HG02885 (cell line): ENCODE results near the gene UGT1A9.
"Not testable (repeated sequence)": the region's sequence is repeated elsewhere in the genome, so short reads cannot be mapped to it uniquely, and the experiment has no call there.

ENCODE experiments used
- ATAC-seq: cut with Tn5 transposase; IDR thresholded peaks from one replicate; pipeline ENCODE4 v1.9.1; 2021; ENCODE audit warnings: mild to moderate bottlenecking; ENCODE audit not compliant: unreplicated experiment, poor library complexity

Gene UGT1A9

DNA sequence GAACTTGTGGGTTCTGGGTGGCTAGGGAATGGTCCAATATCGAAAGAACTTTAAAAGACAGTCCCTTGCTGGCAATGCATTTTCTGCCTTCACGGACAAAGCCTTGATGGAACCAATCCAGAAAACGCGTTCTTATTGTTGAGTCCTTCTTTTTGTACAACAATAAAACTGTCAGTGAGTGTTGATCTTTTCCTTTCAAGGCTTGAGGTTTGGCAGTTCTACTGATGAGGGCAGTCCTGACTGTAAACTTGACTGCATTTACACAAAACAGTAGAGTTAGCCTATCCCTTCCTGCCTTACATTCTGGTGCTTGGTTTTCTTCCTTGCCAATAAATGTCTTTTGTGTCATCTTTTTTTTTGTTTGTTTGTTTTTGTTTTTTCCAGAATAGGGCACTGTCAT, 7.5 kb downstream of the UGT1A9 start:
- ATAC-seq = no peak

DNA sequence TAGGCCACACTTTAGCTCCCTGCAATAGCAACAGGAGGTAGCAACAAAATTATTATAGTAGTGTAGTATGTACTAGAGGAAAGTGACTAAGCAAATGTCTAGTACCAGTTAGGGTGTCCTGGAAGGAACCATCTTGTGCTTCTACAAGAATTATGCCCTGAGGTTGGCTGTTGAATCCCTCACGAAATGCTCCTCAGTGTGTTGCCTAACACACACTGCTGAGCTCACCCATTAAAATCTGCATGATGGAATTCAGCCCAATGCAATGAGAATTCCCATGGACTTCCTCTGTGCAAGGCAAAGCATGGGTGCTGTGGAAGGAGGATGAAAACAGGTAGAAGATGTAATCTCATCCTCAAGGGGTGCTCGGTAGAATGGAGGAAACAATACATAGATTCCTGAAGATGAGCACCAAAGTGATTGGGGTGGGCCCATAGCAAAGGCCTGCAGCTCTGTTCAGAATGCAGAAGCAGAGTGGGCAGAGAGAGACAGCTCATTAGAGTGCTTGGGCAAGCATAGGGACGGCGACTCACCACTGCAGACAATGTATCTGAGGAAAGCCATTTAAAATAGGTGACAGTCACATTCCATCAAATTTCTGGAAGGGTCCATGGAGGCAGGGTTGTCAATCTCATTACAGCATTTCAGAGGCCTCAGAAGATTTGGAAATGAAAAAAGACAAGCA, 8.8 kb downstream of the UGT1A9 start:
- ATAC-seq = no peak

DNA sequence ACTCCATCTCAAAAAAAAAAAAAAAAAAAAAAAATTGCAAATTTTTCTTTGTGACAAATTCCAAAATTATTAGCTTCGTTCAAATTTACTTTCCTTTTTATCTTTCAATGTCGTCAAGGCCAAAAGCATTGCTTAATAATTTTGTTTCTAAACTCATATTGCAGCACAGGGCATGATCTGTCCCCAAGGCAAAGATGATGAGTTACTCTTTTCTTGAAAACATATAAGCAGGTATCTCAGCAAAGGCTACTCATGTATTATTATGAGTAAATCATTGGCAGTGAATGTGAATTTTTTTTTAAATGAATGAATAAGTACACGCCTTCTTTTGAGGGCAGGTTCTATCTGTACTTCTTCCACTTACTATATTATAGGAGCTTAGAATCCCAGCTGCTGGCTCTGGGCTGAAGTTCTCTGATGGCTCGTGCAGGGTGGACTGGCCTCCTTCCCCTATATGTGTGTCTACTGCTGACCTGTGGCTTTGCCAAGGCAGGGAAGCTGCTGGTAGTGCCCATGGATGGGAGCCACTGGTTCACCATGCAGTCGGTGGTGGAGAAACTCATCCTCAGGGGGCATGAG, 9.9 kb downstream of the UGT1A9 start, which contains the start of gene UGT1A7:
Gene UGT1A7, plus strand, starts transcription at position 381 of the 579 bp plus-strand sequence. Its CDS starts 37 bp downstream, at position 418.
- no peak for ATAC-seq

DNA sequence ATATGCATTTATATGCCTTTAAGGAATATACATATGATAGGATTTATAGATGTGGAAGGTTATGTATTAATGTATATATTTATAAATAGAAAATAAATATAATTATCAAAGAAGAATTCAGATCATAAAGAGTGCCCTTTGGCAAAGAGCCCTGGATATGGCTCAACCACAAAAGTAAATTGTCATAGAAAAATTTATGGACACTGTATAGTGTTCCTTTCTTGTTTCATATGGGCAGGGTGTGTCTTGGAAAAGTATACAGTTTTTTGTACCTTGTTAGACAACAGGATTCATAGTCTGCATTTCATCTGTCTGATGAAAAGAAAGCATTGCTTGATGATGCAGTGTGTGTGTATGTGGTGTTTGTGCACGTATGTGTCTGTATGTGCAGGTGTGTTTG, 12.9 kb downstream of the UGT1A9 start:
- no peak for ATAC-seq

DNA sequence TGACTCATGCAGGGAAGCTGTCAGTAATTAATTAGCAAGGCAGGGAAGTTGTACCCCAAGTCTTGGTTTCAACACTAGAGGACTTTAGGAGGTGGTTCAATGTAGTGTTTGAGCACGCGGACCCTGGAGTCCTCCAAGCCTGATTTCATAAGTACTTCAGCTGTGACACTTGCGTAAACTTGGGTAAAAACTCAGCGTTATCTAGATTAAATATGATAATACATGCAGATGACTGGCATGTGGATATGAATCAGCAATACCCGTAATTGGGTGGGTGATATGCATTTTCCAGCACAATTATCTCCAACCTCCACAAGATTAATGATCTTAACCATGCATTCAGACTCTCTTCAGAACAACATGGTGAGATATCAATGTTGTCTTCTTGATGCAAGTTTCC, 15.2 kb downstream of the UGT1A9 start:
- ATAC-seq = no peak

DNA sequence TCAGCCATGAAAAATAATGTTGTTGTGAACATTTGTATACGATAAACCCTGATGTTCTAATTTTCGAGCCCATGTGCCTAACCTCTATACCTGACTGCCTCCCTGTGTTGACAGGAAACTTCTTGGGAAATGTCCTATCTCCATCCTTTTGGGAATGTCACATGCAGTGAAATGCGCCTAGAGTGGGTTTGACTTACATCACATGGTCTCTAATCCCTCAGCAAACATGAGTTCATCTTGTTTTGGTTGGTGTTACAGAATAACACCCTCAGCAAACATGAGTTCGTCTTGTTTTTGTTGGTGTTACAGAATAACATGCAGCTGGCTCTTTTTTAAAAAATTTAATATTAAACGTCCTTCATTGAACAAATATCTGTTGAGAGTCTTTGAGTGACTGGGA, 16.6 kb downstream of the UGT1A9 start:
- ATAC-seq = no peak

DNA sequence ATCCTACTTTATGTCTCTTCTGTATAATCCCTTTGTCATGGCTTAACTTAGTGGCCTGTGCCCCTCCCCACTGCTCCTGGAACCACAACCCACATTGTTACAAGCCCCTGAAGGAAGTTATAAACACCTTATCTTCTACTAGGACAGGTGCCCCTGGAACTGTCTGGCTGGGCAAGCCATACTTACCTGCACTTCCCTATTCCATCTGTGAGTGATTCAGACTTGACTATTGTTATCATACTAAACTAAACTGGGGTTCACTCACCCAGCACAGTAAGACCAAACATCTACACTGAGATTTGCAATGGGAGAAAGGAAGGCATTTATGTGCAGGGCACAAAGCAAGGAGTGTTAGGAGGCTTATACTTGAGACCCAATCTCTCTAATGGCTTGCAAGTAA, 17.3 kb downstream of the UGT1A9 start:
- no peak for ATAC-seq

DNA sequence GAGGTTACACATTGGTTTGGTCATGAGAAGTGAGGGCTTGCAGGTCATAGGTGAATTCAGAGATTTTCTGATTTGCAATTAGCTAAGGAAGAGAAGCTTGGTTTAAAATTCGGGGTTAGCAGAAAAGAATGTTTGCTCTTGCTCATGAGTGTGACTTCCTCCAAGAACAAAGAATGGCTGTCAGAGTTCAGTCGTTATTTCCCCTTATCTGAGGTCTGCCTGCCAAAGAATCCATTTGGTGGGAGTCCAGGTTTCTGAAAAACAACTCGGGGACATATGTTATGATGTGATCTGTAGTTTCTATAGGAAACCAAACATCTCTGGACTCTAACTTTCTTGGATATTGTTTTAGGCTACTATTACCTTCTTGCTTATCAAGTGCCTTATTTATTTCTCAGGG, 17.8 kb downstream of the UGT1A9 start:
- no peak for ATAC-seq

DNA sequence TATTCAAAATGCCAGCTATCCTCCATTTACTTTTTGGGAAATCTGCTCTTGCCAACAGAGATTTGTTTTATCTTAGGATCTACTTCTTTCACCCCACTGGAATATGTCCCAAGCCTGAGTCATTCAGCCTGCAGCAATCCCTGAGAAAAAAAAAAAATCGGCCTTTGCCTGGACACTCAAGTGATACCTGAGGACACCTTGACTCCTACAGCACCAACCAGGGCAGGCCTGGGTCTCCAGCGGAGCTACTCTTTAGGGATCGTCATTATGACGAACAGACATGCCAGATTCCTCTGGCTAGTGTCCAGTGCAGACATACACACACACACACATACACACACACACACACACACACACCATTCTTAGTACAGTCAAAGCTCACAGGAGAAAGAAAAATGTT, 18.7 kb downstream of the UGT1A9 start:
- no peak for ATAC-seq

DNA sequence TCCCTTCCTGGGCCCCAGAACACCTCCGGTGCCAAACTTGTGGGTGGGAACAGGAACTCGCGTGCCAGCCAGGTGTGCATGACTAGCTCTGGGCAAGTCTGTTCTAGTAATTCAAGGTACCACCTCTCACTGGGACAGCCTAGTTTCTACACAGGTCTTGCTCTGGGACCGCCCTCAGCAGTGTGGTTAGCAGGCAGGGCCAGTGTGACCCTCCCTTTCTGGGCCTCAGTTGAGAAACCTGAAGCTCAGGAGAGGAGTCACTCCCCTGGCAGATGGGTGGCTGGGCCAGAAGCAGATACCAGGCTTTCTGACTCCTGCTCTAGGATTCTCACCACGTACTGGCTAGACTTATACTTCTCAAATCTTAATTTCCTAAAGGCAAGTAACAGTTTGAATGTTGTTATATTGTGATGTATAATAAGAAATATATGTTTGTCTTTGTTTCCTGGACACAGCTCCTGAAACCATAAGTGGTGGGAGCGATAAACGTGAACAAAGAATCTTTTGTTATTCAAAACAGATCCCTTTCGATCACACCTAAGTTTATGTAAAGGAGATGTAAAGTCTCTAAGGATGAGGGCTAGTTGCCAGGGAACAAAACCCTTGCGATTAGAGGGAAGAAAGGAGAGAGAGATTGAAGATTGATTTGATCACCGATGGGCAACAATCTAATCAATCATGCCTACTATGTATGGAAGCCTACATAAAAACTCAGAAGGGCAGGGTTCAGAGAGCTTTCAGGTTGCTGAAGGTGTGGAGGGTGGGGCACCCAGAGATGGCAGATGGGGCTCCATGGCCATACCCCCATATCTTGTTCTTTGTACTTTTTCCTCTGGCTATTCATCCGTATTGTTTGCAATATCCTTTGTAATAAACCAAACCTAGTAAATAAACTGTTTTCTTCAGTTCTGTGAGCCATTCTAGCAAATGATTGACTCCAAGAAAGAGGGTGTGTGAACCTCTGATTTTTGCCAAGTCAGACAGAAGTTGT, 20.0 kb downstream of the UGT1A9 start:
- no peak for ATAC-seq

DNA sequence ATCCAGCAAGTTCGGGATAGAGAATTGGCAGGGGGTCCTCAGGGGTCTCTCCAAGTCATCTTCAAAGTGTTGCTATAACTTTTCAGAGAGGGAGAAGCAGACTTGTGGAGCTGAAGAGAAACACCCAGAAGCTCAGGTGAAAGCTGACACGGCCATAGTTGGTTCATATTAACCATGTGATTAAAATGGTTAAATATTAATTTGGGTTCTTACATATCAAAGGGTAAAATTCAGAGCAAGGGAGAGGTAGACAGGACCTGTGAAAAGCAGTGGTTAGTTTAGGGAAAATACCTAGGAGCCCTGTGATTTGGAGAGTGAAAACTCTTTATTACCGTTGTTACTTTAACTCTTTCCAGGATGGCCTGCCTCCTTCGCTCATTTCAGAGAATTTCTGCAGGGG, 20.9 kb downstream of the UGT1A9 start, which contains the start of gene UGT1A6:
Gene UGT1A6, plus strand, starts transcription at position 243 of the 400 bp plus-strand sequence. Its CDS starts 115 bp downstream, at position 358.
- no peak for ATAC-seq

DNA sequence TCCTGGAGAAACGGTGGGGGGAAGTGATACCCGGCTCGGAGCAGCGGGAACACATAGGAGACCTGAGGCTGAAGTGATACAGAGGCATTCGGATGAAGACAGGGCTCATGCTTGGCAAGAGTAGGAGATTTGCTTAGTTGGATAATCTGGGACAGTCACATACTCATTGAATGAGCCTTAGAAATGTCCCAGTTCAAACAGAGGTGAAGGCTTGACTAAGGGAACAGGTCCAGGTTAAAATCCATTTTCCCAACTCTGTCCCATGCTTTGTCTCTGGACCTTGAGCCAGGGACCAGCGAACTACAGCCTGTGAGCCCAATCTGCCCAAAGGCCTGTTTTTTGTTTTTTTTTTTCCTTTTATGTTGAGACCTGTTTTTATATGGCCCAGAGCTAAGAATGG, 22.3 kb downstream of the UGT1A9 start:
- no peak for ATAC-seq

DNA sequence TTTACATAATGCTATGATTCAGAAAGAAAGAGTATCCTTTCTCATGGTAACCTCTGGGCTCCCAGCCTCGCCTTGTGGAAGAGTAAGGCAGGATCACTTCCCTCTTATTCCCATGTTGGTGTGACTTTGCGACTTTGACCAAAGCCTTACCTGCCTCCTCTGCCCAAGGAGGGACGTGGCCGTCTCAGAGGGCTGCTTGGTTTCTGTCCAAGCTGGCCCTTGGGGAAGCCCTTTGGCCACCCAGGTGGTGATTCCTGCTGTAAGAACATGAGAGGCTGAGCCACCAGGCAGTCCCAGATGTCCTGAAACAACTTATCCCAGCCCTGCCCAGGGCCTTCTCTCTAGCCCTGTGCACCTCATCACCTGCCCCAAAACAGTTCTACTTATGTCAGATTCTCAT, 27.0 kb downstream of the UGT1A9 start:
- ATAC-seq = no peak

DNA sequence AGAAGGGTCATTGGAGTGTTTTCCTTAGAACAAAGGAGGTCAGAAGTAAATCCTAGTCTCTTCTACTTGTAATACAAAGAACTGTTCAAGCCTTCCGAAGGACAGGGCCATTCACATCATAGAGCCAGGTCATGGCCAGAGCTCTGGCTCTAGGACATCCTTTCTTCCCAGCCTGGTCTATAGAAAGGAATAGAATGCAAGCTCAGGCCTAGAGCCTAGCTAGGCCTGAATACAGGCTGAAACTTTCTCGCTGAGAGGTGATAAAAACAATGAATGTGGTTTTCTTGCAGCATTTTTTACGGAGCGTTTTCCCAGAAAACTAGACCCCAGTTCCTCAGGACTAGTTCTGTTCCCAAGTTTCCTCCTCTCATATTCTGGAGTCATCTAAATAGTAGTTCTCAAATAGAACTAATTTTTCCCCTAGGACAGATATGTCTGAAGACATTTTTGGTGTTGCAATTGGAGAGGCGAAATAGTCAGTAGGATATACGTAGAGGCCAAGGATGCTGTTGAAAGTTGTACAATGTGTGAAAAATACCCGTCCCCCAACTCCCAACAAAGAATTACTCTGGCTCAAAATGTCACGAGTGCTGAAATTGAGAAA, 27.8 kb downstream of the UGT1A9 start:
- ATAC-seq = no peak

DNA sequence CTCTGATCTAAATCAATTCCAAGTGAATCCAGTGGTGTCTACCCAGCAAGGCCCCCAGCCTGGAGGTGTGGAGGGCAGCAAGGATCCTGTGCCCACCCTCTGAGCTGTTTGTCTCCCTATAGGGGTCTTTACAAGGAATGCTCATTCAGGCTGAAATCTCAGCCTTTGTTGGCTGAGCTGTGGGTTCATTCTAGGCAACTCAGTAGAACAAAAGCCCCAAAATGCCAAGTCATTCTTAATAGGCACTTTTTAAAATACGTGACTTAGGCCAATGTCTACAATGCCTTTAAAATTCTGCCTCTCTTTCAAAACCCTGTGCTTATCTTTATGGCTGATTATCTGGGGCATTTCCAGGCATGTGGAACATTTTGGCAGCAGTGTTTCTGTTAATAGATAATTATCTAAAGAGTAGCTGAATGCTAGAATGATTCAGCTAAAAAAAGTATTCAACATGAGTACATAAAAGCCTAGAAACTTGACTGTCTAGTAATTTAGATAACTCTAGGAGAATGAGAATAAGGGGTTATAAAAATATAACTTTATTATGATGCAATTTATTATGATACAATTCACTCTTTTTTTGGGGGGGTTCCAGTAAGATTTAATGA, 28.4 kb downstream of the UGT1A9 start:
- no peak for ATAC-seq

DNA sequence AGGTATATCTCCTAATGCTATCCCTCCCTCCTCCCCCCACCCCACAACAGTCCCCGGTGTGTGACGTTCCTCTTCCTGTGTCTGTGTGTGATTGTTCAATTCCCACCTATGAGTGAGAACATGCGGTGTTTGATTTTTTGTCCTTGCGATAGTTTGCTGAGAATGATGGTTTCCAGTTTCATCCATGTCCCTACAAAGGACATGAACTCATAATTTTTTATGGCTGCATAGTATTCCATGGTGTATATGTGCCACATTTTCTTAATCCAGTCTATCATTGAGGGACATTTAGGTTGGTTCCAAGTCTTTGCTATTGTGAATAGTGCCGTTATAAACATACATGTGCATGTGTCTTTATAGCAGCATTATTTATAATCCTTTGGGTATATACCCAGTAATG, 29.1 kb downstream of the UGT1A9 start:
- not testable (repeated sequence) for ATAC-seq

DNA sequence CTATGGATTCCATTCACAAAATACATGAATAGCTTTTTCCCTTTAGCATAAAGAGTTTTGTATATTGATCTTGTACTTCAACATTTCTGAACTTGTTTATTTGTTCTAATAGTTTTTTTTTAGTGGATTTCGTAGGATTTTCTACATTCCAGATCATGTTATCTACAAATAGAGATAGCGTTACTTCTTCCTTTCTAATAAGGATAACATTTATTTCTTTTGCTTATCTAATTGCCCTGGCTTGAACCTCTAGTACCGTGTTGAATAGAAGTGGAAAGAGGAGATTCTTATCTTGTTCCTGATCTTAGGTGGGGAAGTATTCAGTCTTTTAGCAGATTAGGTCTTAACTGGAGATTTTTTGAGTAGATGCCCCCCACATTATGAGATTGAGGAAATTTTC, 30.5 kb downstream of the UGT1A9 start:
- ATAC-seq = no peak

DNA sequence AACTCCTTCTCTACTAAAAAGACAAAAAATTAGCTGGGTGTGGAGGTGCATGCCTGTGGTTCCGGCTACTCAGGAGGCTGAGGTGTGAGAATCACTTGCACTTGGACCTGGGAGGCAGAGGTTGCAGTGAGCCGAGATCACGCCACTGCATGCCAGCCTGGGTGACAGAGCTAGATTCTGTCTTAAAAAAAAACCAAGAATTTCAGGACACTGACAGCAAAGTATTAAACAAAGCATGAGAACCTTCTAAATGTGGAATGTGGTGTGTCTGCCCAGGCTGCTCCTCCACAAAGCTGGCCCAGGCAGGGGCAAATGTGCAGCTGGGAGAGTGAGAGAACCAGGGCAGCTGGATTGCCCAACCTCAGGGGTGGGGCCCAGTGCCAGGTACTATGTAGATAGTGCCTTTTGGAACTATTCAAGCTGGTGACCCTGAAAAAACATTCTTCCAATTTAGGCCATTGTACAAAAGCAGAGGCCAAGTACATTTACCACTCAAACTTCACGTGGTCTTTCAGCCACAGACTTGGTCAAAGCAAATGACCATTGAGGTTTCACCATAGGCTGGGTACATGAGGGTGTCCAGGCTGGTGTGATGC, 34.3 kb downstream of the UGT1A9 start:
- ATAC-seq = no peak

DNA sequence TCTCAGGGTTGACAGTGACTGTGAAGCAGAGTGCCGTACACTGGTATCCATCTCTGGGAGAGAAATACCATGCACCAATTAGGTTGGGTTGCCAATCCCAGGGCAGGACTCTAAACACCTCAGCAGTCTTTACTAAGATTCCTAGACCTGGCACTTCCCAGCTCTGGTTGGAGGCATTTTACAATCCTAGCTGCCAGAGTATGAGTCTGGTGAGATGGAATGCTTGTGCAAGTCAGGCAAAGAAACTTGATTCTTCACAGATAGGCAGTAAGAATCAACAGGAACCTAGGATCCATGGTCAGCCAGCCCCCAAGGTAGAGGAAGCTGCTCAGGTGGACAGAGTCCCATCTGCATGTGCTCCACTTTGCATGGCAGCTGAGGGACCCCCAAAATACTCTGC, 35.0 kb downstream of the UGT1A9 start:
- ATAC-seq = no peak
